KOPT-K1 (cell line): ENCODE measurements around the gene PRKCA.
"Not testable (repeated sequence)": the region's sequence is repeated elsewhere in the genome, so short reads cannot be mapped to it uniquely, and the experiment has no call there.

ENCODE experiments used
- H3K27ac ChIP-seq: fragments of 200-600 bp; sonication (generic); 2 replicates; pipeline ENCODE4 v1.5.1; 2016; ENCODE audit warnings: antibody characterized with exemption, mild to moderate bottlenecking, low read depth, low read length; ENCODE audit not compliant: poor library complexity, severe bottlenecking
- H3K36me3 ChIP-seq: fragments of 200-600 bp; sonication (generic); 2 replicates; pipeline ENCODE4 v1.5.1; 2017; ENCODE audit warnings: antibody characterized with exemption, mild to moderate bottlenecking, low read length, moderate library complexity; ENCODE audit not compliant: insufficient read depth
- H3K9me3 ChIP-seq: fragments of 200-600 bp; sonication (generic); 2 replicates; pipeline ENCODE4 v1.5.1; 2017; ENCODE audit warnings: antibody characterized with exemption, low read length, mild to moderate bottlenecking; ENCODE audit not compliant: insufficient read depth, poor library complexity, severe bottlenecking

Gene PRKCA

GRCh38 chr17:66722341-66722740 lies 419.9 kb downstream of the PRKCA start:
- Histone ChIP-seq H3K9me3 (no peaks in the 10 kb centered on the region), H3K36me3 (0 out of 2 replicates have a peak, but pooled peaks cover 13% of the 10 kb centered on the region), H3K27ac (no peak overlapping the region)

DNA sequence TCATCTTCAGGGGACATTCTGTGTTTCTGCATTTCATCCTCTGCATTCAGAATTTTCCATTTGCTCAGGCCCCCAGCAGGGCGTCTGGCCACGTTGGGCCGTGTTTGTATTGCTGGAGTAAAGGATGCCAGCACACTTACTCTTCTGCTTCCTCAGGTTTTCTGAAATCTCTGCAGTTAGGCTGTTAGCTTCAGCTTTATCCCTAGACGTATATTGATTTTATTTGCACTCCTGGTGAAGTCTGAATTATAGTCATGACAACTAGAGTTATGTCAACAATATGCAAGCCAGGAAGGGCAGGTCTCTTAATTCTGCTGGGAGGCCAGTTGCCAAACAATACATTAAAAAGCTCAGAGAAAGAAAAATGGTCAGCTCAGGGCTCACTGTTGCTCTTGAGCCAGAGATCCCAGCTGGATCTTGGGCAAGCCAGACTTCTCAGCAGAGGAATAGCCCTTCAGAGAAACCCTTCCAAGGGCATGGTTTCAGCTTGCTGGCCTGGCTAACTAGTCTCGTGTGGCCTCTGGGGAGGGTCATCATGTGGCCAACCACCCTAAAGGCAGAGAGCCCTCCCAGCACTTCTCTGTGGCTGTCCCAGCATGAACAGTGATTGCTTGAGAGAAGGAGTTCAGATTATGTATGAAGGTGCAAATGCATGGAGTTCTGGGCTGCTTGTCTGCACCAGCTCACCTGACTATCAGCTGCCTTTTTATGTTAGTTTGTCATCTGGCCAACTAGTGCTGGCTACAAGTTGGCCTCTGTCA lies 422.3 kb downstream of the PRKCA start:
- H3K36me3 ChIP-seq: no peaks in the 10 kb centered on the region
- no peak overlapping the region for H3K27ac ChIP-seq

DNA sequence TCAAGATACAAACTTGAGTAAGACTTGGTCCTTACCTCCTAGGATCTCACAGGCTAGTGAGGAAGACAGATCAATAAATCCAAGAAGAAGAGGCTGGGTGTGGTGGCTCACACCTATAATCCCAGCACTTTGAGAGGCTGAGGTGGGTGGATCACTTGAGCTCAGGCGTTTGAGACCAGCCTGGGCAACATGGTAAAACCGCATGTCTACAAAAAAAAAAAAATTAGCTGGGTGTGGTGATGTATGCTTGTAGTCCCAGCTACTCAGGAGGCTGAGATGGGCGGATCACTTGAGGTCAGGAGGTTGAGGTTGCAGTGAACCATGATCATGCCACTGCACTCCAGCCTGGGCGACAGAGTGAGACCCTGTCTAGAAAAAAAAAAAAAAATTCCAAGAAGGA lies 423.0 kb downstream of the PRKCA start:
- H3K9me3 ChIP-seq, H3K36me3 ChIP-seq, H3K27ac ChIP-seq: not testable (repeated sequence)

More for the DNA sequence above, 422.3 kb downstream of the PRKCA start:
- H3K9me3 ChIP-seq: no peaks in the 10 kb centered on the region

DNA sequence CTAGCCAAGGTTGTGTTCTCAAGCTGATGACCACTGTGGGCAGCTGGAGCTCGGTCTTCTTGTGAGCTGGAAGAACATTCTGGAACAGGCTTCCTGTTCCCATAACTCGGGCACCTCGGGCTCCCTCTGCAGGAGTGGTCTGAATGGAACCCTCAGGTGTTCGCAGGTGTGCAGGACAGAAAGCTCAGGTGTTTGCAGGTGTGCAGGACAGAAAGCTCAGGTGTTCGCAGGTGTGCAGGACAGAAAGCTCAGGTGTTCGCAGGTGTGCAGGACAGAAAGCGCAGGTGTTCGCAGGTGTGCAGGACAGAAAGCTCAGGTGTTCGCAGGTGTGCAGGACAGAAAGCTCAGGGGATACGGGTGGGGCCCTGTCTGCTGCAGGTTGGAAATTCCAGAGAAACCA lies 423.5 kb downstream of the PRKCA start:
- Histone ChIP-seq H3K27ac (no peak overlapping the region), H3K9me3 (no peaks in the 10 kb centered on the region), H3K36me3 (no peaks in the 10 kb centered on the region)

DNA sequence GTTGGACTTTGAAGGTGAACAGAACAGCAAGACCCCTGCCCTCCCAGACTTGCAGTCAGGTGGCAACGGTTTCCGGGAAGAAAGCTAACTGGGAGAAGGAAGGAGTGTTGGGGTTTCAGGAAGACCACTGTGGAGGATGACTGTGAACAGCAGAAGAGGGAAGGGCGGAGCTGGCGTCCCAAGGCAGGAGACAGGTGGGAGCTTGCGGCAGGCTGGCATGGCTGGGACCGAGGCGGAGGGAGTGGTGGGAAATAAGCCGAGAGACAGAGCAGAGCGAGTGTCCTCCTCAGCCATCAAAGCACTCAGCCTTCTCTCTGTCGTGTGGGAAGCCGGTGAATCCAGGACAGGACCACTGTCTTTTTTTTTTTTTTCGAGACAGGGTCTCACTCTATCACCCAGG lies 424.0 kb downstream of the PRKCA start:
- no peaks in the 10 kb centered on the region for H3K9me3 ChIP-seq
- no peaks in the 10 kb centered on the region for H3K36me3 ChIP-seq

GRCh38 chr17:66726846-66727245 lies 424.4 kb downstream of the PRKCA start:
- H3K9me3 ChIP-seq: no peaks in the 10 kb centered on the region
- no peaks in the 10 kb centered on the region for H3K36me3 ChIP-seq
- H3K27ac ChIP-seq: no peak overlapping the region

More for the DNA sequence above, 424.0 kb downstream of the PRKCA start:
- no peak overlapping the region for H3K27ac ChIP-seq

- Histone ChIP-seq H3K9me3 (no peaks in the 10 kb centered on the region), H3K36me3 (peaks cover 9% of the 10 kb centered on the region), H3K27ac (no peak overlapping the region)
Observed at GRCh38 chr17:66727634-66728570, 425.5 kb downstream of the PRKCA start.

- Histone ChIP-seq H3K27ac (no peak overlapping the region), H3K9me3 (no peaks in the 10 kb centered on the region), H3K36me3 (peaks cover 33% of the 10 kb centered on the region)
Observed at GRCh38 chr17:66730461-66730923, 428.1 kb downstream of the PRKCA start.

DNA sequence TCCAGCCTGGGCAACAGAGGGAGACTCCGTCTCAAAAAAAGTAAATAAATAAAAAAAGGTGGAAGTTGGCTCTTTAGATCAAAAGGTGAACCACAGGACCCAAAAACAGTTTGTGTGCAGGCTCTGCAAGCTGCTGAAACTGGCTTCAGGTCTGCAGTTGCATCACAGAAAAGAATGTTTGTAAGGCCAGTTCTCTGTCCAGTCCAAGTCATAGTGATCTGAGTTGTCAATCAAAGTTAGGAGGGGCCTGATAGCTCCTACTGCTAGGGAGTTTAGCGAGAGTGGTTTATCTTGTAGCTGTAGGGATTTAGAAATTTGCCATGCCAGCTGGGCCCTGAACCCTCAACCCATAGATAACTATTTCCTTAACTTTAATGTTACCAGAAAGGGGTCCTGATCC lies 431.3 kb downstream of the PRKCA start:
- peaks cover 65% of the 10 kb centered on the region for H3K36me3 ChIP-seq
- no peak overlapping the region for H3K27ac ChIP-seq
- H3K9me3 ChIP-seq: no peaks in the 10 kb centered on the region

- H3K36me3 ChIP-seq: peaks cover 71% of the 10 kb centered on the region
- no peak overlapping the region for H3K27ac ChIP-seq
- no peaks in the 10 kb centered on the region for H3K9me3 ChIP-seq
Observed at GRCh38 chr17:66734186-66734943, 432.0 kb downstream of the PRKCA start.

- peaks cover 97% of the 10 kb centered on the region for H3K36me3 ChIP-seq
- H3K9me3 ChIP-seq: no peaks in the 10 kb centered on the region
- no peak overlapping the region for H3K27ac ChIP-seq
Observed at GRCh38 chr17:66737524-66737923, 435.1 kb downstream of the PRKCA start.

GRCh38 chr17:66738301-66738700 lies 435.9 kb downstream of the PRKCA start:
- Histone ChIP-seq H3K36me3 (peaks cover 97% of the 10 kb centered on the region), H3K27ac (no peak overlapping the region), H3K9me3 (no peaks in the 10 kb centered on the region)

- Histone ChIP-seq H3K27ac (no peak overlapping the region), H3K36me3 (peaks cover 100% of the 10 kb centered on the region), H3K9me3 (no peaks in the 10 kb centered on the region)
Observed at GRCh38 chr17:66739553-66739952, 437.1 kb downstream of the PRKCA start.

DNA sequence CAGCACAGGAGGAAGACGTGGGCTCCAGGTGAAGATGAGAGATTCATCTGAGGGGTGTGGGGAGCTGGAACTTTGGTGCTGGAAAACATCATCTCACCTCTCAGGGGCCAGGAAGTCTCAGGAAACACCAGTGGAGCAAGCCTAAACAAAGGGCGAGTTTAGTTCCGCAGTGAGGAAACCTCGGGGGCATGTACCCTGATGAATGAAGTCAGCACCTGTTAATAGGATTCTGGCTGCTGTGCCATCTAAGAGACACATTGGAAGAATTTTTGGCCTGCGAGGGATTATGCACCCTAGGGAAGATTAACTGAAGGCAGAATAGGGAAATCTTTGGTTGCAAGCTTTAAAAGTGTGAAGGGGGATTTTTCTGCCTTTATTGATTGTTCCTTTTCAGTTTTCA lies 437.8 kb downstream of the PRKCA start:
- no peak overlapping the region for H3K27ac ChIP-seq
- no peaks in the 10 kb centered on the region for H3K9me3 ChIP-seq
- peaks cover 100% of the 10 kb centered on the region for H3K36me3 ChIP-seq

GRCh38 chr17:66743511-66743910 lies 441.1 kb downstream of the PRKCA start:
- no peak overlapping the region for H3K27ac ChIP-seq
- H3K36me3 ChIP-seq: peaks cover 98% of the 10 kb centered on the region

More at GRCh38 chr17:66743511-66743910, 441.1 kb downstream of the PRKCA start:
- no peaks in the 10 kb centered on the region for H3K9me3 ChIP-seq
